ENCODE data around the gene CENPC. TPM values are rescaled to one million over a fixed set of nuclear protein-coding genes. Genes with fewer than 3 reads are reported as not detected.
"Not testable (repeated sequence)": the region's sequence is repeated elsewhere in the genome, so short reads cannot be mapped to it uniquely, and the experiment has no call there.

The CENPC gene
- total RNA-seq, 4 donors from 2014 or later = 31.9 to 66.7 (median 42.3) TPM

- TF ChIP-seq POLR2A (IDR thresholded peaks at IDR 0.05) = no peak
- TF ChIP-seq EP300 (IDR thresholded peaks at IDR 0.05) = no peak
- no peak for TF ChIP-seq CTCF (IDR thresholded peaks at IDR 0.05)
- H3K36me3 ChIP-seq = no peaks in the 10 kb centered on the region
- H3K27ac ChIP-seq = no peak overlapping the region
- no peak for DNase-seq (ENCODE audit: low spot score in 2 of 2)
- no peaks in the 10 kb centered on the region for H3K27me3 ChIP-seq
- H3K9me3 ChIP-seq = no peaks in the 10 kb centered on the region
- no peak overlapping the region for H3K4me3 ChIP-seq
- H3K4me1 ChIP-seq = no peaks in the 10 kb centered on the region
- 91 to 93% methylated on average over 3 of the region's 3 CpGs for WGBS, 2 donors
These were observed 8.8 kb upstream of the CENPC start for GRCh38 chr4:67554096-67554495.

- not testable (repeated sequence) for H3K4me3 ChIP-seq; H3K27me3 ChIP-seq; H3K27ac ChIP-seq; H3K36me3 ChIP-seq; H3K9me3 ChIP-seq; DNase-seq (ENCODE audit: low spot score in 2 of 2); H3K4me1 ChIP-seq
- WGBS, 2 donors = 67 to 74% methylated on average over 4 of the region's 4 CpGs
These were observed 7.0 kb upstream of the CENPC start for GRCh38 chr4:67552146-67552792.

GRCh38 chr4:67550857-67551256 lies 5.6 kb upstream of the CENPC start:
- Histone ChIP-seq H3K9me3 (no peaks in the 10 kb centered on the region), H3K4me3 (no peak overlapping the region), H3K36me3 (no peaks in the 10 kb centered on the region), H3K27me3 (no peaks in the 10 kb centered on the region), H3K4me1 (peaks cover 0 to 13% (median 0%) of the 10 kb centered on the region in 4 donors), H3K27ac (no peak overlapping the region)
- DNase-seq (ENCODE audit: low spot score in 2 of 2) = no peak
- TF ChIP-seq POLR2A (IDR thresholded peaks at IDR 0.05) (no peak), CTCF (IDR thresholded peaks at IDR 0.05) (no peak), EP300 (IDR thresholded peaks at IDR 0.05) (no peak)
- WGBS, 2 donors = 90 to 94% methylated on average over 3 of the region's 3 CpGs

GRCh38 chr4:67550451-67550850 lies 5.1 kb upstream of the CENPC start:
- no peak for DNase-seq (ENCODE audit: low spot score in 2 of 2)
- TF ChIP-seq CTCF (IDR thresholded peaks at IDR 0.05) (no peak), POLR2A (IDR thresholded peaks at IDR 0.05) (no peak), EP300 (IDR thresholded peaks at IDR 0.05) (no peak)

GRCh38 chr4:67549123-67549522 lies 3.8 kb upstream of the CENPC start:
- H3K36me3 ChIP-seq = no peaks in the 10 kb centered on the region
- no peak overlapping the region for H3K27ac ChIP-seq
- peaks cover 0 to 16% (median under 1%) of the 10 kb centered on the region in 4 donors for H3K4me1 ChIP-seq
- no peaks in the 10 kb centered on the region for H3K9me3 ChIP-seq
- no peaks in the 10 kb centered on the region for H3K27me3 ChIP-seq
- no peak for DNase-seq (ENCODE audit: low spot score in 2 of 2)
- no peak for TF ChIP-seq EP300 (IDR thresholded peaks at IDR 0.05)
- no peak for TF ChIP-seq POLR2A (IDR thresholded peaks at IDR 0.05)
- TF ChIP-seq CTCF (IDR thresholded peaks at IDR 0.05) = peak in 1 of 5 experiments; percentile 27
- H3K4me3 ChIP-seq = no peak overlapping the region
- 8 to 26% methylated on average over 1 of the region's 1 CpG for WGBS, 2 donors

More at GRCh38 chr4:67550451-67550850, 5.1 kb upstream of the CENPC start:
- no peaks in the 10 kb centered on the region for H3K27me3 ChIP-seq
- no peaks in the 10 kb centered on the region for H3K9me3 ChIP-seq
- H3K27ac ChIP-seq = no peak overlapping the region
- H3K4me3 ChIP-seq = no peak overlapping the region
- no peaks in the 10 kb centered on the region for H3K36me3 ChIP-seq
- peaks cover 0 to 14% (median 0%) of the 10 kb centered on the region in 4 donors for H3K4me1 ChIP-seq

All from tibial nerve (tissue), 4 donors.